Naive thymus-derived CD8-positive, alpha-beta T cell (primary cell): ENCODE measurements around the gene RRN3. TPM values are rescaled to one million over a fixed set of nuclear protein-coding genes. Genes with fewer than 3 reads are reported as not detected.
"Not testable (repeated sequence)": the region's sequence is repeated elsewhere in the genome, so short reads cannot be mapped to it uniquely, and the experiment has no call there.

Source experiments
- ATAC-seq, 2 donors: fragments of 150-1000 bp; cut with Tn5 transposase in 1 of 2; sonication (Bioruptor Pico), chemical (Tn5 transposase) in 1 of 2; 1 replicate in 1 of 2; 2 replicates in 1 of 2; pipeline ENCODE4 v1.10.0; 2021; ENCODE audit warnings: mild to moderate bottlenecking in 2 of 2, moderate library complexity in 2 of 2
- POLR2A ChIA-PET: fragments of 350-600 bp; sonication (Branson Sonifier 250); formaldehyde crosslinking; loops from one replicate; lab custom pipeline; 2021; ENCODE audit warnings: antibody characterized with exemption; lab: Charles Lee
- DNase-seq, 10 donors: peaks; one replicate each; pipeline versions ENCODE4 v3.0.0 to v3.0.0-alpha.2; 2020 to 2022
- H3K27ac Mint-ChIP-seq, 10 donors: one replicate each; pipeline ENCODE4 v1.8.0; 2020 to 2022; ENCODE audit warnings: mild to moderate bottlenecking in 10 of 10, mixed read lengths in 10 of 10, moderate library complexity in 4 of 10, inconsistent platforms in 1 of 10
- H3K27me3 Mint-ChIP-seq, 5 donors: one replicate each; pipeline ENCODE4 v1.8.0; 2021 to 2022; ENCODE audit warnings: mixed read lengths in 5 of 5
- H3K36me3 Mint-ChIP-seq, 3 donors: one replicate each; pipeline ENCODE4 v1.8.0; 2020 to 2022; ENCODE audit warnings: mixed read lengths in 3 of 3, mild to moderate bottlenecking in 2 of 3, inconsistent platforms in 1 of 3
- H3K4me1 Mint-ChIP-seq, 4 donors: one replicate each; pipeline ENCODE4 v1.8.0; 2021 to 2022; ENCODE audit warnings: mixed read lengths in 4 of 4
- H3K4me3 Mint-ChIP-seq, 10 donors: one replicate each; pipeline ENCODE4 v1.8.0; 2020 to 2022; ENCODE audit warnings: mild to moderate bottlenecking in 10 of 10, mixed read lengths in 10 of 10, moderate library complexity in 6 of 10, inconsistent platforms in 1 of 10
- H3K9me3 Mint-ChIP-seq, 9 donors: one replicate each; pipeline ENCODE4 v1.8.0; 2020 to 2022; ENCODE audit warnings: mixed read lengths in 9 of 9, mild to moderate bottlenecking in 3 of 9, inconsistent platforms in 1 of 9, moderate library complexity in 1 of 9
- polyA plus RNA-seq, 3 donors: library from polyadenylated mRNA; unstranded; fragments of 300-500 nt; fragmentation: Illumina TruSeq; gene quantifications; one replicate each; pipeline ENCODE4 v1.2.3, GENCODE V29; 2021
- total RNA-seq, 8 experiments: library from RNA in 2 of 8; stranded (reverse) in 2 of 8; gene quantifications; one replicate each; pipeline ENCODE4 v1.2.3 and lab custom pipeline; 2021 to 2026

RRN3 gene
- total and polyA plus RNA-seq, 5 experiments from 2014 or later, result 17.9 to 53.3 (median 33.8) TPM

DNA sequence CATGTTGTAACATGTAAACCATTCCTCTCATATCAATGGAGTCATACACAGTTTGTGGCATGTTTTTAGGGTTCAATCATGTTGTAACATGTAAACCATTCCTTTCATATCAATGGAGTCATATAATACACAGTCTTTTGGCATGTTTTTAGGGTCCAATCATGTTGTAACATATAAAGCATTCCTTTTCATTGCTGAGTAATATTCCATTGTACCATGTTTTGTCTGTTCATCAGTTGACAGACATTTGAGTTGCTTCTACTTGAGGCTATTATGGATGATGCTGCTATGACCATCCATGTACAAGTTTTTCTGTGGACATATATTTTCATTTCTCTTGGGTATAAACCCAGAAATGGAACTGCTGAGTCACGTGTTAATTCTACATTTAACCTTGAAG, 13.2 kb downstream of the RRN3 start:
- H3K9me3 Mint-ChIP-seq, H3K27me3 Mint-ChIP-seq, ATAC-seq, H3K4me3 Mint-ChIP-seq, H3K27ac Mint-ChIP-seq, DNase-seq, POLR2A ChIA-PET, H3K4me1 Mint-ChIP-seq: not testable (repeated sequence)
- peaks cover 0 to 91% (median 4%) of the 10 kb centered on the region in 3 donors for H3K36me3 Mint-ChIP-seq

GRCh38 chr16:15076161-15076560, 17.9 kb downstream of the RRN3 start:
- H3K27me3 Mint-ChIP-seq, ATAC-seq, DNase-seq, H3K4me1 Mint-ChIP-seq, POLR2A ChIA-PET, H3K4me3 Mint-ChIP-seq, H3K9me3 Mint-ChIP-seq: not testable (repeated sequence)
- peaks cover 0 to 89% (median 0%) of the 10 kb centered on the region in 3 donors for H3K36me3 Mint-ChIP-seq
- peak overlapping the region in 4 of 10 donors; percentile 33 to 84 (median 60) for H3K27ac Mint-ChIP-seq

GRCh38 chr16:15073101-15073500, 21.0 kb downstream of the RRN3 start:
- DNase-seq (no peak), ATAC-seq (no peak)
- Mint-ChIP-seq H3K27me3 (no peaks in the 10 kb centered on the region), H3K4me1 (peaks cover 2 to 8% (median 3%) of the 10 kb centered on the region in 4 donors), H3K27ac (no peak overlapping the region), H3K36me3 (peaks cover 0 to 84% (median 0%) of the 10 kb centered on the region in 3 donors), H3K4me3 (no peak overlapping the region), H3K9me3 (no peaks in the 10 kb centered on the region)
- POLR2A ChIA-PET, result no interaction called here

- POLR2A ChIA-PET, H3K4me1 Mint-ChIP-seq, H3K9me3 Mint-ChIP-seq, H3K4me3 Mint-ChIP-seq, H3K27me3 Mint-ChIP-seq: not testable (repeated sequence)
- H3K36me3 Mint-ChIP-seq, result peaks cover 0 to 79% (median 0%) of the 10 kb centered on the region in 3 donors
- peak overlapping the region in 6 of 10 donors; percentile 5 to 82 (median 31) for H3K27ac Mint-ChIP-seq
- ATAC-seq (peak; percentile 69 to 73), DNase-seq (peak in 2 of 10 donors; percentile 11 to 14)
Observed at GRCh38 chr16:15071916-15072769, 21.9 kb downstream of the RRN3 start.

DNA sequence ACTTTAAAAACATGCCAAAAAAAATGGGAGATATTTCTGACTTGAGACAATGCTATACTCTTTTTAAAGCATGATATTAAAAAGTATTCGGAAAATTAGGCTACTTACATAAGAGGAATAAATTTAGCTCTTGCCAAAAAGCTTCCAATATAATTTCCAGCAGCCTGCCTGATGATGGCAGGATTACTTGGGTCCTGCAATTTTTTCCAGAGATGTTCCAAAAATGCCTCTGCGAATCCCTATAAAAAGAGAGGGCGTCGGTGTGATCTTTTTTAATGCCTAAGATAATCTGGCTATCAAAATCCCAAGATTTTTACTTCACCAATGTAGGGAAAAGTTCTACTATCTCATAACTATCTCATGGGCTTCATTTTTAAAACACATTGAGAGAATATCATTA, 23.1 kb downstream of the RRN3 start:
- ATAC-seq, H3K27me3 Mint-ChIP-seq, H3K4me3 Mint-ChIP-seq, POLR2A ChIA-PET, H3K27ac Mint-ChIP-seq, H3K4me1 Mint-ChIP-seq, DNase-seq, H3K9me3 Mint-ChIP-seq: not testable (repeated sequence)
- H3K36me3 Mint-ChIP-seq, result peaks cover 0 to 73% (median 0%) of the 10 kb centered on the region in 3 donors

GRCh38 chr16:15066690-15067089, 27.4 kb downstream of the RRN3 start:
- not testable (repeated sequence) for H3K27me3 Mint-ChIP-seq, H3K4me1 Mint-ChIP-seq, ATAC-seq, H3K9me3 Mint-ChIP-seq, DNase-seq, H3K4me3 Mint-ChIP-seq, H3K27ac Mint-ChIP-seq
- peaks cover 6 to 73% (median 14%) of the 10 kb centered on the region in 3 donors for H3K36me3 Mint-ChIP-seq
- POLR2A ChIA-PET, result interaction anchor here (0.6 kb wide), 1 partner anchor 646 kb away, joined by 3 read pairs; no protein-coding TSS in a partner anchor

DNA sequence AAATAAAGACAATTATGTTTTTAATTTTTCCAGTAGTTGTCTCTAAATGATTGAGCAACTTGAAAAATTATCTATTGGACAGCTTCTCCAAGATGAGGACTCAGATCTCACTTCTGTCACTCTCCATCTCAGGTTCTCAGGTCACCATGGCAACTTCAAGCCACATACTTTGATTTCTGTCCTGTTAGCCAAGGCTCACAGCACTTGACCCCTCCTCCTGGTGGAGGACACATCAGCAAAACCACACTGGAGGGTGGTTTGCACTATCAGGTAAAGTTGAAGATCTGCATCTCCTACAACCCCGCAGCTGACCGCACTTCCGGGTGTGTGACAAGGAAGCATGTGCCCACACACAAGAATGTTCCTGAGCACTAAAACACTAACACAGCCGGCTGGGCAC, 28.1 kb downstream of the RRN3 start:
- POLR2A ChIA-PET, H3K4me3 Mint-ChIP-seq, ATAC-seq, H3K27me3 Mint-ChIP-seq, H3K4me1 Mint-ChIP-seq, DNase-seq, H3K27ac Mint-ChIP-seq, H3K9me3 Mint-ChIP-seq: not testable (repeated sequence)
- H3K36me3 Mint-ChIP-seq, result peaks cover 6 to 78% (median 16%) of the 10 kb centered on the region in 3 donors

DNA sequence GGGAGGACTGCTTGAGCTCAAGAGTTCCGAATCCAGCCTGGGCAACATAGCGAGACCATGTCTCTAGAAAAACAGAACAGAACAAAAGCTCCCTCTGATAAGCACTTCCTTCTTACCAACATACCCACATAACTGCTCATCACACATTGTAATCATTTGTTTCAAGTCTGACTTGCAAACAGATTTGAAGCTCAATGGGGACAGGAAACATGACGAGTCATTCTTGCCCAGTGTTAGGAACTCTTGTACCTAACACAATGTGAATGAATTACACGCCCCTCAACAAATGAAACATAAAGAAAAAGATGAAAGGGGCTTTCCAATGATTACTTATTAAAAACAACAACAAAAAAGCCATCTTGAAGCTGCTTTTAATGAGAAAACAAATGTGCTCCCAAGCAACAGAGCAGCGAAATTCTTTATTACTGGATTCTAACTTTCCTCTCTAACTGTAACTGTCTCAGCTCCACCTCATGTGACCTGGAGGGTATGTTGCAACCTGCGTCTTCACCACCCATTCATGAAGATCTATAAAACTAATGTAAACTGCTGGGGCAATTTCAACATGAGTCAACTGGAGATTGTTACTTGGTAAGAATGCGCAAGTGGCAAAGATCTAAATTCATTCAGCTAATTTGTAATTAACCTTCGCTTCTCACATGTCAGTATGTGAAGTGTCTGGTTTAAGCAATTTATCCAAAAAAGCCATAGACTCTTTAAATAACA, 31.8 kb downstream of the RRN3 start:
- H3K9me3 Mint-ChIP-seq, H3K4me3 Mint-ChIP-seq, DNase-seq, H3K27me3 Mint-ChIP-seq, POLR2A ChIA-PET, H3K4me1 Mint-ChIP-seq, ATAC-seq: not testable (repeated sequence)
- Mint-ChIP-seq H3K27ac (peak overlapping the region in 3 of 10 donors; percentile 20 to 26 (median 23)), H3K36me3 (peaks cover 6 to 78% (median 16%) of the 10 kb centered on the region in 3 donors)

DNA sequence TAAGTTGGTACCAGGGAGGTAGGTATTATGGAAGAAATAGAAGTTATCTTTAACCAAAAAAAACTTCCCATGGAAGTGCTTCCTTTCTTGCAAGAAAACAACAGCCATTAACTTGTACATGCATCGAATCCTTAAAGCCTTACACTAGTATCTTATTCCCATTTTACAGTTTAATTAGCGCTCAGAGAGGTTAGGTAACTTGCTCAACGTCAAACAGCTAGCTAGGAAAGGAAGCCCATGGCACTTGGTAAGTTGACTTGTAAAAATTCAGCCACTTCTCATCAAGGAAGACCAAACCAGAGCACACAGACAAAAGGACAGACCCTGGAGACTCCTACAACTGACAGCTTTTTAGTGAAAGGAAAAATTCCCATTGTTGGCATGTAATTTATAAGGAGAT, 34.7 kb downstream of the RRN3 start:
- H3K36me3 Mint-ChIP-seq, result peaks cover 6 to 57% (median 11%) of the 10 kb centered on the region in 3 donors

GRCh38 chr16:15057681-15058417, 36.2 kb downstream of the RRN3 start:
- H3K9me3 Mint-ChIP-seq, result no peaks in the 10 kb centered on the region
- H3K27me3 Mint-ChIP-seq, result no peaks in the 10 kb centered on the region
- H3K27ac Mint-ChIP-seq, result peak overlapping the region in 3 of 10 donors; percentile 13 to 35 (median 18)
- no peak for ATAC-seq
- H3K36me3 Mint-ChIP-seq, result peaks cover 6 to 42% (median 9%) of the 10 kb centered on the region in 3 donors
- POLR2A ChIA-PET, result interaction anchor here (0.7 kb wide), 1 partner anchor 25 kb away, joined by 3 read pairs; no protein-coding TSS in a partner anchor
- peak overlapping the region in 1 of 10 donors; percentile 78 for H3K4me3 Mint-ChIP-seq
- DNase-seq, result no peak
- peaks cover 10 to 16% (median 15%) of the 10 kb centered on the region in 4 donors for H3K4me1 Mint-ChIP-seq

More for the DNA sequence above, 34.7 kb downstream of the RRN3 start:
- Mint-ChIP-seq H3K9me3 (no peaks in the 10 kb centered on the region), H3K4me3 (no peak overlapping the region), H3K27ac (no peak overlapping the region), H3K27me3 (no peaks in the 10 kb centered on the region), H3K4me1 (peaks cover 6 to 11% (median 10%) of the 10 kb centered on the region in 4 donors)
- ATAC-seq, result no peak
- POLR2A ChIA-PET, result no interaction called here
- no peak for DNase-seq

DNA sequence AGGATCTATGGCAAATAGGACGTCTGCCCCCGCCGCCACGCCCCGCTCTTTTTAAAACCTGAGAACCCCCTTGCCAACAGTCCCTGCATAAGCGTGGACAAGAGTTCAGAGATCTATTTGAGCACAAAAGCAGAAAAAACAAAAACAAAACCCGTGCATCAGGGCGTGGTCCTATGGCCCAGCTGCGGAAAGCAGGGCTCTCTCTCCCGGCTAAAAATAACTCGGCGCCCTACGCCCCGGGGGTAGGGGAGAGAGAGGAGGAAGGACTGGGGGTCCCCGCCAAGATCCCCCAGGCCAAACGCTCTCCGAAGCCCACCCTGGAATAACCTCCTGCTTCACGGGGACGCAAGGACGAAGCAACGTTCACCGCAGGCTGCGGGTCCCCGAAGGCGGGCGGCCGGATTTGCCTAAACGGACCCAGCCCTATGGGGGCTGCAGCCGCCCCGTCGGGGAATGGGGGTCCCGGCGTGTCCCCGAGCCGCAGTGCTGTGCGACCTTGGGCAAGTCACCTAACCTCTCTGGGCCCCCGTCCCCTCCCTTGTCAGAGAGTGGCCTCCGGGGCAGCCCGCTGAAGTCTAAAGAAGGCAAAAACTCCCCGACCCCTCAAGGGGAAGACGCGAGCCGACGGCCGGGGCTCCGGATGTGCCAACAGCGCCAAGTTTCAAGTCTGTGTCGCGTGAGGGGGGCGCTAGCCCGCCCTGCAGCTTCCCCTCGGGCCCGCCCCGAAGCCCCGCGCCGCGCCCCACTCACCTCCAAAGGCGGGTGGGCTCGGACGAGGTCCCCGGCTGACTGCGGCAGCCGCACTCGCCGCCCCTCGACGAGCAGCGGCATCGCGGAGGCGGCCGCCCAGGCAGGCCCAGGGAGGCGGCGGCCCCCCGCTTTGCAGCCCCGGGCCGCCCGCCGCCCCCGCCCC, 38.7 kb downstream of the RRN3 start:
- POLR2A ChIA-PET, result interaction anchor here (0.6 kb wide), 2 partner anchors 9 to 41 kb away, joined by 3 read pairs; no protein-coding TSS in a partner anchor
- H3K27me3 Mint-ChIP-seq, result no peaks in the 10 kb centered on the region
- H3K36me3 Mint-ChIP-seq, result peaks cover 0 to 17% (median 0%) of the 10 kb centered on the region in 3 donors
- peak overlapping the region; percentile 78 to 93 (median 89) for H3K4me3 Mint-ChIP-seq
- peak; percentile 84 to 85 for ATAC-seq
- peaks cover 10 to 19% (median 15%) of the 10 kb centered on the region in 4 donors for H3K4me1 Mint-ChIP-seq
- H3K27ac Mint-ChIP-seq, result peak overlapping the region in 9 of 10 donors; percentile 82 to 95 (median 90)
- no peaks in the 10 kb centered on the region for H3K9me3 Mint-ChIP-seq
- DNase-seq, result peak in 6 of 10 donors; percentile 70 to 92 (median 89)
